Activated gamma-delta T cell treated with Interleukin-2 at 50 U/mL for 16 hours (primary cell): Measurements from ENCODE around the gene MLXIP.
"Not testable (repeated sequence)": the region's sequence is repeated elsewhere in the genome, so short reads cannot be mapped to it uniquely, and the experiment has no call there.

ENCODE experiments used
- DNase-seq: peaks from one replicate; pipeline ENCODE4 v3.0.0-alpha.2; 2020

MLXIP gene

DNA sequence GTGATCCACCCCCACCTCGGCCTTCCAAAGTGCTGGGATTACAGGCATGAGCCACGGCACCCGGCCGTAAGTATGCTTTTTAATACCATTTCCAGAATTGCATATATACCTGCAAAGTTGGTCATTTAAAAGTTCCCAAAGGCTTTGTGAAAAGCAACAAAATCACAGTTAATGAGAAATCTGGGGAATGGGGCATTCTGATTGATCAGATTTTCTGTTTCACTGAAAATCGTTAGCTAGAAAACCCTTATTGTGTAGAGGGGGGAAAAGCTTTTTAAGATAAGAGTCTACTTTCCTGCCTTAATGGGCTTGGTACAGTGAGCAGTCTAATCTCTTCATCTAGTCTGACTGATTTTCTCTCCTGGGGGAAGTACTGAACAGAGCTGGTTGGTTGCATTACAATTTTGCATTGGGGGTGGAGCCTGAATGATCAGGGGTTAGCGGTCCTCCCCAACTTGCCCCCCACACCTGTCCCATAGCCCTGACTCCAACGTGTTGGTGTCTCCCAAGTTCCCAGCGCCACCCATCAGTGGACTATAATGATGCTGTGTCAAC, 71.6 kb downstream of the MLXIP start:
- DNase-seq = no peak

GRCh38 chr12:122152754-122153153, 74.2 kb downstream of the MLXIP start:
- DNase-seq = no peak

- DNase-seq = no peak
These were observed 77.1 kb downstream of the MLXIP start for GRCh38 chr12:122155705-122156104.

DNA sequence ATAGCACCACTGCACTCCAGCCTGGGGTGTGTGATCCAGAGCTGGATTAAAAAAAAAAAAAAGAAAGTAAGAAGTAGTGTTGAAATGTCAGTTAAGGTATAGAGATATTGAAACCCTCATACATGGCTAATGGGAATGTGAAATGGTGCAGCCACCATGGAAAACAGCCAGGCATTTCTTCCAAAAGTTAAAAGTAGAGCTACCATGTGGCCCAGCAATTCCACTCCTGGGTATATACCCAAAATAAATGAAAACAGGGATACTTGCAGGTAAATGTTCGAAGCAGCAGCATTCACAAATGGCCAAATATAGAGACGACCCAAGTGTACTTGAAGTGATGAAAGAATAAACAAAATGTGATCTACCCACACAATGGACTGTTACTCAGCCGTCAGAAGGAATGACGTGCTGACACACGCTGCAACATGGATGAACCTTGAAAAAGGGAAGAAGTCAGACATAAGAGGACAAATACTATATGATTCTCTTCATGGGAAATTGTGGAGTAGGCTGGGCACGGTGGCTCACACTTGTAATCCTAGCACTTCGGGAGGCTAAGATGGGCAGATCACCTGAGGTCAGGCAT, 80.2 kb downstream of the MLXIP start:
- DNase-seq = no peak

DNA sequence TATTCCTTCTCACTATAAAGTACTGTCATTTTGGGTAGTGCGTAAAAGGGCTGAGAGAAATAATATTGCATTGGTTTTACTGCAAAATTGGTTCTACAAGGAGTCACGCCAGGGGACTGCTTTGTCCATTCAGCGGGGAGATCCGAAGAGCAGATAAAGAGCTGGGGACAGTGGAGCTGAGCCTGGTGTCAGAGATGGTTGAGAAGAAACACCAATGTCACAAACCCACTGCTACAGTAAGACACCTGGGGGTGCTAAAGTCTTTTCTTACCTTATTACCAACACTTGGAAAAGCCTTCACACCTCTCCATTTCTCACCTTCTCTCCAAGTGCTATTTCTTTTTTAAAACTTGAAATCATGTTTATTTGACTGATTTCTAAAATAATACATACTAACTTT, 81.3 kb downstream of the MLXIP start:
- DNase-seq = no peak

- no peak for DNase-seq
These were observed 82.2 kb downstream of the MLXIP start for GRCh38 chr12:122160761-122161160.

GRCh38 chr12:122161682-122162081, 83.1 kb downstream of the MLXIP start:
- no peak for DNase-seq

DNA sequence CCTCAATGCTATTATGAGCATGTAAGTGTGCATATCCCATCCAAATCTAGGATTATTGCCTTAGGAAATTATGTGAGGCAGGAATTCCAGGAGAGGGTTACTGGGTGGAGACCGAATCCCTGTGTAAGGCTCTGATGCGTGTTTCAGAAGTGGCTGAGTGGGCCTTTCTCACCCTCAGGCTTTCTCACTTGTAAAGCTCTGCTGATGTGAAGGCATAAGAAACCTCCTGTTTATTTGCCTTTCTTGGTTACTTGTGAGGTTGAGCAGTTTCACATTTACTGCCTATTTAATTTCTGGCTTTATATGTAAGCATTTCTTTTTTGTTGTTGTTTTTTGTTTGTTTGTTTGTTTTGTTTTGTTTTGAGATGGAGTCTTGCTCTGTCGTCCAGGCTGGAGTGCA, 84.4 kb downstream of the MLXIP start:
- no peak for DNase-seq

- DNase-seq = no peak
These were observed 88.1 kb downstream of the MLXIP start for GRCh38 chr12:122166422-122167349.

GRCh38 chr12:122167356-122167925, 88.9 kb downstream of the MLXIP start:
- DNase-seq = no peak

GRCh38 chr12:122168492-122168891, 89.9 kb downstream of the MLXIP start:
- no peak for DNase-seq

DNA sequence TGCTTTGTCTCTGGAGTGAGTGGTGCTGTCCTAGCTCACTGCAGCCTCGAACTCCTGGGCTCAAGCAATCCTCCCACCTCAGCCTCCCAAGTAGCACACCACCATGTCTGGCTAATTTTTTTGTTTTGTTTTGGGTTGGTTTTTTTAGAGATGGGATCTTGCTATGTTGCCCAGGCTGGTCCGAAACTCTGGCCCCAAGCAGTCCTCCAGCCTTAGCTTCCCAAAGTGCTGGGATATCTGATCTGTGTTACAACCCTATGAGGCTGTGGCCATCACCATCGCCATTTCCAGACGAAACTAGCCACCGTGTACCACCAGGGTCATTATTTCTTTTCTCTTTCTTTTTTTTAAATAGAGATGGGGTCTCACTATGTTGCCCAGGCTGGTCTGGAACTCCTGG, 92.8 kb downstream of the MLXIP start:
- no peak for DNase-seq

DNA sequence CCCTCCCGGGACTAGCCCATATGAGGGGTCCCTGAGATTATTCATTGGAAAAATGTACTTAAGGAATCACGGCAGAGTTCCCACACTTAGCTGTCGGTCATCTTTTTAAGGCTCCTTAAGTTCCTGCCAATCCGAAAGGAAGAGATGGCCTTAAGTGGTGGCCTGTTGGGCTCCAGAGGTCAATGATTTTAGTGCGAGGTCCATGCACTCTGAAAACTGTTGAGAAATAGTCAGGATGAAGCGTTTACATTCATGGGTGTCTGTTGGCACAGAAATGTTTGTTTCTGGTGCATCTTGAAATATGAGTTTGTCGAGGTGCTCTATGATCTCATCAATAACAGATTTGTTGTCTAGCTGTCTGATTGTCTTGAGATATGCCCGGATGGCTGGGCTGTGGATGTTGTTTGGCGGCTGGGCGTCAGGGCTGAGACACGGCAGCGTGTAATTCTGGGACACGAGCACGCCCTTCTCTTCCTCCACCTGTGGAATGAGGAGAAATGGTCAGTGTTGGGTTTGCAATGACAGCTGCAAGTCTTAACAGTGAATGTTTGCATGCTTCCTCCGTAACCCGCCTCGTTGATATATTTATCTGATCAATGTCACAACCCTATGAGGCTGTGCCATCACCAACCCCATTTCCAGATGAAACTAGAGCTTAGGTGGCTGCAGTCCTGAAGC, 93.8 kb downstream of the MLXIP start:
- DNase-seq = no peak

GRCh38 chr12:122174155-122174845, 95.7 kb downstream of the MLXIP start, which contains the start of gene IL31:
Gene IL31 (minus strand): TSS chr12:122174221. CDS start chr12:122174172, 49 bp downstream.
- no peak for DNase-seq

DNA sequence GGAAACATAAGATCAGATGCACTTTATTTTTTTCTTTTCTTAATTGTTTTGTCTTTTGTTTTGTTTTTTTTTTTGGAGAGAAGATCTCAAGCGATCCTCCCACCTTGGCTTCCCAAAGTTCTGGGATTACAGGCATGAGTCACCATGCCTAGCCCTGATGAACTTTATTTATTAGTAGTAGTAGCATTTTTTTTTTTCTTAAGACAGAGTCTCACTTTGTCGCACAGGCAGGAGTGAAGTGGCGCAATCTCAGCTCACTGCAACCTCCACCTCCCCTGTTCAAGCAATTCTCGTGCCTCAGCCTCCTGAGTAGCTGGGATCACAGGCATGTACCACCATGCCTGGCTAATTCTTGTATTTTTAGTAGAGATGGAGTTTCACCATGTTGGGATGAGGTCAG, 97.9 kb downstream of the MLXIP start:
- not testable (repeated sequence) for DNase-seq

DNA sequence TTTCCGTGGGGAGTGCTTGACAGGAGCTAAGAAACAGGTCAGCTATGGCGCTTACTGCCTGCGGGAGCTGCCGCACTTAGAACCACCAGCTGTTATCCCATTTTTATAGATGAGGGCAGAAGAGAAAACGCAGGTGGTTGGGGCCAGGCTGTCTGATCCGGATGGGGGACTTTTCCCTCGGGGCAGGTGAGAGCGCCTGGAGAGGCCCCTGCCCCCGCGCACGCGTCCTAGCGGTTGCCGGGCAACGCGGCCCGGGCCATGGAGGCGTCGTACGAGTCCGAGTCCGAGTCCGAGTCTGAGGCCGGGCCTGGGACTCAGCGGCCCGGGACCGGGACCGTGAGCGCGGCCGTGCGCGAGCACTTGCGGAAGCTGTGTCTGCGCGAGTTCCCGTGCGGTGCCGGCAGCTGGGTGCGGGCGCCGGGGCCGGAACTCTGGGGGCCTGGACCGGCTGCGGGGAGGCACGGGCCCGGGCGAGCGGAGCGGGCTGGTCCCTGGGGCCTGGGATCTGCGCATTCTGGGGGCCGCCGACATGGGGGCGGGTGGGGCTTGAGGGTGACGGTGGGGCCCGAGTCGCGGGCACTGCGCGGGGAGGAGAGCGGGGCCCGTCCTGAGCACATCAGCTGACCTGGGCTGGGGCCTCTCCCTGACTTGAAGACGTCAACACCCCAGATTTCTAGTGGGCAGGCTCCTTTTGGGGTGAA, 104.5 kb downstream of the MLXIP start, which contains the start of gene LRRC43:
Gene LRRC43, plus strand, starts transcription at position 237 of the 701 bp plus-strand sequence. Its CDS starts 22 bp downstream, at position 259.
- peak; percentile 27 for DNase-seq

GRCh38 chr12:122183588-122183940, 105.0 kb downstream of the MLXIP start:
- DNase-seq = no peak

DNA sequence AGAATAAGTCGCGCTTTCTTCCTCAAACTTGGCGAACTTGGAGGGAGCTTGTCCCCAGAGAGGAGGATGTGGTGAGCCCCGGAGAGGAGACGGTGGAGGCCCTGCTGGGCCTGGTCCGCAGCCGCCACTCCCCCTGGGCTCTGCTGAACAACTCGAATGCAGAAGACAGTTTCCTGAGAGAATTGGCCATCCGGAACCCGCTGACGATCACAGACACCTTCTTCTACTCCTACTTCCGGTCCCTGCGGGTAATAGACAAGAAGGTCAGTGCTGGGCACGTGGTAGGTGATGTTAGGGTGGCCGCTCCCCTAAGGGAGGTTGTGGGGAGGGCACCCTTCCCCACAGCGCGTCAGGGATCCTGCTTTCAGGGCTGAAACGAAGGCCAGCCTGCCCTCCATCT, 106.0 kb downstream of the MLXIP start:
- no peak for DNase-seq

GRCh38 chr12:122185079-122185478, 106.5 kb downstream of the MLXIP start:
- DNase-seq = no peak

DNA sequence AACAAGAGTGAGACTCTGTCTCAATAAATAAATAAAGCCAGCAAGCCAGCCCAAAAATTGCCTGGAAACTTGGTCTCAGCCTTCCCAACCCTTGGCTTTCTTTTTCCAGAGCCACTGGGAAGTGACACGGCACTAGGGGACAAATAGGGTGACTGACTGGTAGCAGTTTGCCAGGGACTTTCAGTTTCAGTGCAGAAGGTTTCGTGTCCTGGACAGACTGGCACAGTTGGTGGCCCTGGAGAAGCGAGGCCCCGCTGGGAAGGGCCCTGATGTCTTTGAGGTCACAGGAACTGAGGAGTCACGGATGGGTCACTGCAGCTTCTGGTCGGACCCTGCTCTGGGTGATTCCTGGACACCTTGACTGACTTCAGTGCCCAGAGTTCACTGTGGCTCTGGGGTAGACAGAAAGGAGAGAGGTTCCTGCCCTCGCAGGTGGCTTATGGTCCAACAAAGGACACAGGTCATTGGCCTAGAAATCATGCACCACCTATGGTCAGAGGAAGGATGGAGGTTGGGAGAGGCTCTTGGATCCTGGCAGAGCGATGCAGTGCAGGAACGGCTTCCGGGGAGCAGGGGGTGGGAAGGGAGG, 107.0 kb downstream of the MLXIP start:
- DNase-seq = no peak

- DNase-seq = no peak
These were observed 108.9 kb downstream of the MLXIP start for GRCh38 chr12:122187466-122187865.
